PC-3 (cell line): ENCODE data around the gene ABCG1.

Experiments
- CTCF ChIP-seq: fragments of 300-600 bp; sonication (generic); conservative IDR thresholded peaks from 2 replicates; pipeline ENCODE4 v1.5.1; 2017; ENCODE audit warnings: antibody characterized with exemption, low read depth, mild to moderate bottlenecking, low read length
- EZH2 ChIP-seq: fragments of 300-600 bp; sonication (generic); IDR thresholded peaks from one replicate; pipeline ENCODE4 v1.6.1; 2017; ENCODE audit warnings: antibody characterized with exemption, mild to moderate bottlenecking, low read length; ENCODE audit not compliant: unreplicated experiment

- TF ChIP-seq CTCF (no peak), EZH2 (no peak)
Measured at GRCh38 chr21:42223826-42224575, 5.1 kb downstream of the ABCG1 start.
